ENCODE data around the gene FBN2.

FBN2 gene

DNA sequence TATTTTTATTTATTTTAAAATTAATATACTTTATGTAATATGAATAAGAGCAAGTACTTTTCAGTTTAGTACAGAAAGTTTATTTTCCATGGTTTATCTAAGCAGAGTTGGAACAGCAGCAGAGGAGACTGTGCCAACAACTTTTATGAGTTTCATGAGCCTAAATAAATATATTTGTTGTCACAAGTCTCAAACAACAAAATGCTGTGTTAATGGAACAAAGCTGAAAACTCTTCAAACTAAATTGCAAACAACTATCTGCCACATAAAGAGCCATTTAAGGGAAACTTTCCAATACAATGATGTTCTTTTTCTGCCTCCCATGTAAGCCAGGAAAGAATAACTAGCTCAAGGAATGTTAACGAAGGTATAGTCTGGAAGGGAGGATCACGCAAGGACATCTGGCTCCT lies 96.1 kb downstream of the FBN2 start:
- Mint-ChIP-seq H3K27ac (no peak overlapping the region), H3K27me3 (no peaks in the 10 kb centered on the region), H3K36me3 (no peaks in the 10 kb centered on the region), H3K4me1 (no peaks in the 10 kb centered on the region), H3K4me3 (no peak overlapping the region), H3K9me3 (peaks cover under 1% of the 10 kb centered on the region)
- DNase-seq = no peak
- CTCF ChIA-PET = no interaction called here

DNA sequence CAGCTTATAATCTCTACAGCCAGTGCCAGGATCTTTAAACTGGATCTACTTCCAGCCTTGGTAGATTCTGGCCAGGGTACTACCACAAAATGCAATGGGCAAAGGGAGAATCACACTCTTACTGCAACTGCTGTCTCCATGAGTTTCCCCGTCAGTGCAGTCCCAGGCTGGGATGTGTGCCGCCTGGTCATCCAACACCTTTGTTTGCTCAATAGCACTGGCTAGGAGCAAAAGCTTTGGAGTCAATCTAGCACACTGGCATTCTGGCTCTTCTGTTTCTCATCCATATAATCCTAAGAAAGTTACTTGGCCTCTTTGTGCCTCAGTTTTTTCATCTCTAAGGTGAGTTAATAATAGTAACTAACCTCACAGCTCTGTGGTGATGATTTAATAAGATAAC lies 96.9 kb downstream of the FBN2 start:
- Mint-ChIP-seq H3K27me3 (no peaks in the 10 kb centered on the region), H3K27ac (no peak overlapping the region)
- no peak for DNase-seq

DNA sequence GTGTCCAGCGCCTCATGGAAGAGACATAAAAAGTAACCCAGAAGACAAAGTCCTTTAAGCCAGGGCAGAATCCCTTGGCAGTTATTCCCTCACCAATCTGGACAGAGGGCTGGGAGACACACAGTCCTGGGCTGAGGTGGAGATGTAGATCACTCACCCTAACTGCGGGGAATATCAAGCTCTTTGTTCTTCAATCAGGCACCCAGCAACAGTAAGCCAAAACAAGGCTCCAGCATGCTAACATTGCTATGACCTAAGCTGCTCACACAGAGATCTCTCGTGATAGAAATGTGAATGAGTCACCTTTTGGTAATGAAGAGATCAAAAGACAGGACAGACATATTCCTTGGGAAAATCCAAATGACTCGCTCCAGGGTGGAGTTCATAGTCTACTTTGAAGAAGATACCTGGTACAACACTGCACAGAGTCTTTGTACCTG lies 101.3 kb downstream of the FBN2 start:
- H3K9me3 Mint-ChIP-seq = no peaks in the 10 kb centered on the region
- CTCF ChIA-PET = no interaction called here
- no peak overlapping the region for H3K4me3 Mint-ChIP-seq
- no peaks in the 10 kb centered on the region for H3K4me1 Mint-ChIP-seq
- no peaks in the 10 kb centered on the region for H3K27me3 Mint-ChIP-seq
- no peak overlapping the region for H3K27ac Mint-ChIP-seq
- H3K36me3 Mint-ChIP-seq = no peaks in the 10 kb centered on the region
- DNase-seq = no peak

More for the DNA sequence above, 96.9 kb downstream of the FBN2 start:
- Mint-ChIP-seq H3K36me3 (no peaks in the 10 kb centered on the region), H3K4me1 (no peaks in the 10 kb centered on the region), H3K4me3 (no peak overlapping the region), H3K9me3 (no peaks in the 10 kb centered on the region)
- CTCF ChIA-PET = no interaction called here

DNA sequence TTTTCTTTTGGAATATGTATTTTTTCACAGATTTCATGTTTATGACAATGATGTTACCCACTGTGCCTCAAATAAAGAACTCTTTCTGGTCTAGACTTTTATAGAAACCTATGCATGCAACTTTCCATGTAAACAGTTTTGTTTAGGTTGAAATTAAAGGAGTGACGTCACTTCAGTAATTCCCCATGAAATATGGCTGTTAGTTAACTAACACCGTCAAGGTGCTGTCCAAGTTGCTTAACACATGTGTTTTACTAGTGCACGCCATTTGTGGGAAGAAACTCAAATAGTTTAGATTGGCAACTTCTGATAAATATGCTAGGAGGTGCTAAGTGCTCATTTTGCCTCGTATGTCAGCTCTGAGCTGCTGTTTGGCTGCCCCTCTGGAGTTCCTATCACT lies 102.2 kb downstream of the FBN2 start:
- CTCF ChIA-PET = no interaction called here
- Mint-ChIP-seq H3K27me3 (no peaks in the 10 kb centered on the region), H3K27ac (no peak overlapping the region), H3K4me1 (no peaks in the 10 kb centered on the region), H3K4me3 (no peak overlapping the region), H3K36me3 (no peaks in the 10 kb centered on the region), H3K9me3 (no peaks in the 10 kb centered on the region)
- no peak for DNase-seq

DNA sequence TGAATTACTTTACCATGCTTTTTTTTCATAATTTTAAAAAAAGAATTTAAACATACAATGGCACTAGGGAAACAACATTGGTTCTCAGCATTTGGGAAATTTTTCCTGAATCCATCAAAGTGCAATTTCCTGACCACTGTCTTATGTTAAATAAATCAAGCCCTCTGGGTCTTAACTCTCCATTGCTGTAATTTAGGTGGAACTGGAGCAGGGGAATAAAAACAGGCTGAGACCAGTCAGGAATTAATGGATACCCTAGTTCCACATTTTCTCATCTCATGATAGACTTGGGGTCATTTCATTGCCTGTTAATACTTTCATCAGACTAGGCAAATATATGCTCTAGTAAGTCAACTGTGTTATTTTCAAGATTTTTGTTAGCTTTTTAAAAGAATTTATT lies 103.1 kb downstream of the FBN2 start:
- CTCF ChIA-PET = no interaction called here
- Mint-ChIP-seq H3K27me3 (no peaks in the 10 kb centered on the region), H3K9me3 (no peaks in the 10 kb centered on the region), H3K4me1 (no peaks in the 10 kb centered on the region), H3K36me3 (no peaks in the 10 kb centered on the region), H3K4me3 (no peak overlapping the region), H3K27ac (no peak overlapping the region)
- no peak for DNase-seq

DNA sequence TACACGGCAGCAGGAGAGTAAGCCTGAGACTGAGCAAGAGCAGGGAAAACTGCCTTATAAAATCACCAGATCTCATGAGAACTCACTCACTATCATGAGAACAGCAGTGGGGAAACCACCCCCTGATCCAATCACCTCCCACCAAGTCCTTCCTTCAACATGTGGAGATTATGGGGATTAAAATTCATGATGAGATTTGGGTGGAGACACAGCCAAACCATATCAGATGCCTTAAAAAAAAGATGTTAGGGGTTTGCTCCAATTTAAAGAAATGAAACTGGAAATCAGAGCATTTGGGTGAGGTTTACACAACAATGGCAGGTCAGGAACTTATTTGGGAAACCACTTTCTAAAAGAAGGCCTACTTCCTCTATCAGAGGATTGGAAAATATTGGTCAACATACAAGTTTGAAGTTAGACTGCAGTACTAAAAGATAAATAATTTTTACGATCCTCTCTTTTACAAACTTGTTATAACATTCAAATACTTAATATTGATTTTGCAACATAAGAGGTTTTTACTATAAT lies 105.1 kb downstream of the FBN2 start:
- Mint-ChIP-seq H3K4me3 (no peak overlapping the region), H3K36me3 (no peaks in the 10 kb centered on the region), H3K27me3 (no peaks in the 10 kb centered on the region), H3K9me3 (no peaks in the 10 kb centered on the region), H3K4me1 (no peaks in the 10 kb centered on the region), H3K27ac (no peak overlapping the region)
- no peak for DNase-seq
- CTCF ChIA-PET = no interaction called here

DNA sequence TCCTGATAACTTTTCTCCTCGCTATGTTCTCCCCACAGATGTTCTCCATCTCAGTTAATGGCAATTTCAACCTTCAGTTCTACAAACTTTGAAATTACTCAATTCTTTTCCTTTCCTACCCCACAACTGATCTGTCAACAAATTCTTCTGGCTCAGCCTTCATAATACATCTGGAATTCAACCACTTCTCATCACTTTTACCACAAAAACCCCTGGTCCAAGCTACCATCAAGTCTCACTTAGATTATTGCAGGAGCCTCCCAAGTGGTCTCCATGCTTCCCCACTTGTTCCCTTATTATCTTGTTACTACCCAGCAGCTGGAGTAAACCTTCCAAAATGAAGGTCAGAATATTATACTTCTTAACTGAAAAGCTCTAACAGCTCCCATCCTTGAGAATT lies 110.1 kb downstream of the FBN2 start:
- no peak for DNase-seq
- CTCF ChIA-PET = no interaction called here
- Mint-ChIP-seq H3K36me3 (no peaks in the 10 kb centered on the region), H3K27me3 (no peaks in the 10 kb centered on the region), H3K9me3 (no peaks in the 10 kb centered on the region), H3K4me1 (no peaks in the 10 kb centered on the region), H3K4me3 (no peak overlapping the region), H3K27ac (no peak overlapping the region)

DNA sequence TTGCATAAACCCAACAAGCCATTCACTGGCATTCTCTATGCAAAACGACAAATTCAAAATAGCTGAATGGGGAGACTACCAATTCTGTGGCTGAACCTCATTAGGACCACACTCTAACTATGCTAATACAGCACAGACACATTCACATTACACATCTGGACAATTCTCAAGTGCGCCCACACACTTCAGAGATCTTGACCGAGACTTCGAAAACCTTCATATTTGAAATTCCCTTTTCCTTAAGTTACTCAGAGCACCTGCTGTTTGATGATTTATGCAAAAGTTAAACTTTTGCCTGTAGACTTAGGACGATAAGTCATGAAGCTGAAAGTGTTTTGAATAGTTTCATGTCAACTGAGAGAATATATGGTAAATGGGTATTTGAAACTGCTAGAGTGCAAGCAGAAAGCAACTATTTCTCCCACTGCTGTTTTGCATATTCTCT lies 111.9 kb downstream of the FBN2 start:
- Mint-ChIP-seq H3K4me1 (no peaks in the 10 kb centered on the region), H3K36me3 (no peaks in the 10 kb centered on the region), H3K27me3 (no peaks in the 10 kb centered on the region), H3K27ac (no peak overlapping the region), H3K4me3 (no peak overlapping the region), H3K9me3 (no peaks in the 10 kb centered on the region)
- CTCF ChIA-PET = no interaction called here
- no peak for DNase-seq

DNA sequence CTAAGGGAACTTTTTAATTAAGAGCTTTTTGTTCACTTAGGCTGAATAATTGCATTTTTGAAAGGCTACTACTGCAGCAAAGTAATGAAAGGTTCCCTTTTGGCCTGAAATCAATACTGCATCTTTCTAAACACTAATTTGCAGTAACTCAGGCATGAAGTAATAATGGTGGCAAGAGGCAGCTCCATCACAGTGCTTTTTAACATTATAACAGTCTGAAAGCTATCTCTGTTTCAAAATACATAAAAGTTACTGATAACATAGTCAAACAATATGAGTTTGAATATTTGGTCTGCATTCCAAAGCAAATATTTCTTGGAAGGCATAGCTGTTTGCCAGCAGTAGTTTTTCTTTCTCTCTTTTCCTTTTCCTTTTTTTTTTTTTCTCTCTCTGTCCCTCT lies 113.4 kb downstream of the FBN2 start:
- H3K9me3 Mint-ChIP-seq = no peaks in the 10 kb centered on the region
- no peaks in the 10 kb centered on the region for H3K36me3 Mint-ChIP-seq
- H3K27ac Mint-ChIP-seq = no peak overlapping the region
- no peak for DNase-seq
- CTCF ChIA-PET = interaction anchor here (0.6 kb wide), 1 partner anchor 1081 kb away, joined by 3 read pairs; no protein-coding TSS in a partner anchor
- no peaks in the 10 kb centered on the region for H3K27me3 Mint-ChIP-seq
- no peak overlapping the region for H3K4me3 Mint-ChIP-seq
- H3K4me1 Mint-ChIP-seq = no peaks in the 10 kb centered on the region

DNA sequence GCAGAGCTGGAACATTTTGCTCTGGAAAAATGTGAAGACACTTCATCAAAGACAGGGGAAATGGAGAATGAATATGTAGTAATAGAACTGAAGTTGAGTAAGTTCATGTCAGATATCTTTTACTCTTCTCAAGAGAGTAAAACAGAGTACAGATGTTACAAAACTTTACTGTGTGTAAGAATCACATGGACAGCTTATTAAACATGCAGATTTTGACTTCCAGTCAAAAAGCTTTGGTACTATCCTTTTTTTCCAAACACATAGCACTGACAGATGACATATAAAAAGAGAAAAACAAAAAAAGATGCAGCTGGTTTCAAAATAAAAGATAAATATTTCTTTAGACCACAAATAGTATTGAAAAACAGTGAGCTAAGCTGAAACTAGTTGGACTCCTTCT lies 115.4 kb downstream of the FBN2 start:
- Mint-ChIP-seq H3K27ac (no peak overlapping the region), H3K36me3 (no peaks in the 10 kb centered on the region), H3K4me3 (no peak overlapping the region), H3K4me1 (no peaks in the 10 kb centered on the region), H3K9me3 (no peaks in the 10 kb centered on the region), H3K27me3 (no peaks in the 10 kb centered on the region)
- no peak for DNase-seq
- CTCF ChIA-PET = no interaction called here

DNA sequence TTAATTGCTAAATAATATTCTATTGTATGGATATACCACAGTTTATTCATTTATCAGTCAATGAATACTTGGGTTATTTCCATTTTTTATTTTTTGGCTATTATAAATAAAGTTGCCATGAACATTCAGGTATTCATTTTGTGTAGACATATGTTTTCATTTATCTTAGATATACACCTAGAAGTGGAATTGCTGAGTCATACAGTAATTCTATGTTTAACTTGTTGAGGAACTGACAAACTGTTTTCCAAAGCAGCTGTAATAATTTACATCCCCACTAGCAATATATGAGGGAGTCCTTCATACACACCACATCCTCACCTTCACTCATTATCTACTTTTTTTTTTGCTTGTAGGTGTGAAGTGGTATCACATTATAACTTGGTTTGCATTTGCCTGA lies 123.6 kb downstream of the FBN2 start:
- Mint-ChIP-seq H3K27ac (no peak overlapping the region), H3K4me1 (no peaks in the 10 kb centered on the region), H3K9me3 (peaks cover 5% of the 10 kb centered on the region), H3K27me3 (no peaks in the 10 kb centered on the region), H3K36me3 (no peaks in the 10 kb centered on the region), H3K4me3 (no peak overlapping the region)
- DNase-seq = no peak
- CTCF ChIA-PET = no interaction called here

DNA sequence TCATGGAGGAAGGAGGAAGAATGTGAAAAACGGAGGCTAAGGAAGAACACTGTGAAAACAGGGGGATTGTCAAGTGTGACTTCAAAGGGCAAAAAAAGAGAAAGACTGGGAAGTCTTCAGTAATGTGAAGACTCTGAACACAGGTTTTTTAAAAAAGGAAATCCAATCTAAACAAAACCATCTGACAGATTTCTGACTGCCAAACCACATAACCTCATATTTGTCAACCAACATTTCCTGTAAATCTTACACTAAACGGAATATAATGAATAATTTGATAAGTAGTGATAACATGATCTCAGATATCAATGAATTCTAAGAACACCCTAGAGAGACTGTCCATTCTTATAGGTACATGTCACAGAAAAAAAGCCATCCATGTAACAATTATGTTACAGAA lies 124.7 kb downstream of the FBN2 start:
- H3K4me3 Mint-ChIP-seq = no peak overlapping the region
- H3K27me3 Mint-ChIP-seq = no peaks in the 10 kb centered on the region
- peaks cover 5% of the 10 kb centered on the region for H3K9me3 Mint-ChIP-seq
- H3K36me3 Mint-ChIP-seq = no peaks in the 10 kb centered on the region
- DNase-seq = no peak
- CTCF ChIA-PET = no interaction called here
- H3K27ac Mint-ChIP-seq = no peak overlapping the region
- no peaks in the 10 kb centered on the region for H3K4me1 Mint-ChIP-seq

DNA sequence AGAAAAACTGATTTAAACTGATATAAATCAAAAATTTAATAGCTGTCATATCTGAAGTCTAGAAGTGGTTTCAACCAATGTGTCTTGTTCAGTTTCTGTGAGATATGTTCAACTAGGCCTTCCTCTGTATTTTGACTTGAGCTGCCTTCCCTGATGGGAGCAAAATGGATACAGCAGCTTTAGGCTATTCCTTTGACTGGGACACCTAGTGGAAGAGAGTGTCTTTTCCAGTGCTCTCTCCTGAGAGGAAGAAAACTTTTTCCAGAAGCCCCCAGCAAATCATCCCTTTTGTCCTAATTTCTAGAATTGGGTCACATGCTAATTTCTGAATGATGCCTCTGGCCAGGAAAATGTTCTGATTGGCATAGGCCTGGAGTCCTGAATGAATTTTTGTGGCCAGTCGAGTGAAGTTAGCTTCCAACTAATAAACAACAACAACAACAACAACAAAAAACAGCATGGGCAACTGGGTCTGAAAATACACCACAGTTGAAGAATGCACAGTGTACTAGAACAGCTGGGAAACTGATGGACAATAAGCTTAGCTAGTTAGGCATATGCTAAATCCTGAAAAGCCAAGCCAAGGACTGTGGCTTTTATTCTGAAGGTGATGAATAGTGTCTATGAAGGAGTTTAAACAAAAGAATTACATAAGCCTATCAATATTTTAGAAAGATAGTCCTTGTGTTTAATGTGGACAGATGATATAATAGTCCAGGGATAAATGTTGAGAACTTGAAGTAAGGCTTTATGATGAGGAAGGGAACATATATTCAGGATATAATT lies 125.7 kb downstream of the FBN2 start:
- CTCF ChIA-PET = no interaction called here
- no peaks in the 10 kb centered on the region for H3K27me3 Mint-ChIP-seq
- no peaks in the 10 kb centered on the region for H3K36me3 Mint-ChIP-seq
- peaks cover 5% of the 10 kb centered on the region for H3K9me3 Mint-ChIP-seq
- no peak overlapping the region for H3K27ac Mint-ChIP-seq
- no peaks in the 10 kb centered on the region for H3K4me1 Mint-ChIP-seq
- no peak overlapping the region for H3K4me3 Mint-ChIP-seq
- DNase-seq = no peak

DNA sequence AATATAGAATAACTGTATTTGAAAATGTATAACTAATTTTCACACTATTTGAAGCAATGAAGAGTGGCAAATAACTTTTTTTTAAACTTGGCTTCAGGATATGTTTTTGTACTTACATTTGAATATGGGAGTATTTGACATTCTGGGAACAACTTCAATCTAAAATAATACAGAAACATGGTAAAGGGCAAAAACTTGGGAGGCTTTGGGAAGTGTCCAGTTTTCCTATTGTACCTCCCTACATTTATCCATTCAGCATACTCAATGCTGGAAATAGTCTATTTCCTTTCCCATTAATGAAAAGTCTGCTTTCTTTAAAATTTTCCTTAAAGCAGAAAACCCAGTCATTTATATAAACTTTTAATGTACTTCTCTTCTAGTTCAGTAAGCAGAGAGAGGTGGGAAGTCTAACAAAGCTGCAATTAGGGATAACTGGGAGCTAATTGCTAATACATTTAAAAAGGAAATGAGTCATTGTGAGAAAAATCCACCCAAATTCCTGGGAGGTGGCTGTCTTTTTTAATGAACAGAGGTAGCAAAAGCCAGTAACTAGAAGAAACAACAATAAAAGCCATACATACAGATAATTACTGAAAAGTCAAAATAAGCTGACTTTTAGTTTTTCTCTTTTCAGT lies 128.8 kb downstream of the FBN2 start:
- Mint-ChIP-seq H3K9me3 (peaks cover 2% of the 10 kb centered on the region), H3K36me3 (no peaks in the 10 kb centered on the region), H3K27me3 (no peaks in the 10 kb centered on the region), H3K4me3 (no peak overlapping the region), H3K4me1 (no peaks in the 10 kb centered on the region), H3K27ac (no peak overlapping the region)
- CTCF ChIA-PET = no interaction called here
- no peak for DNase-seq

DNA sequence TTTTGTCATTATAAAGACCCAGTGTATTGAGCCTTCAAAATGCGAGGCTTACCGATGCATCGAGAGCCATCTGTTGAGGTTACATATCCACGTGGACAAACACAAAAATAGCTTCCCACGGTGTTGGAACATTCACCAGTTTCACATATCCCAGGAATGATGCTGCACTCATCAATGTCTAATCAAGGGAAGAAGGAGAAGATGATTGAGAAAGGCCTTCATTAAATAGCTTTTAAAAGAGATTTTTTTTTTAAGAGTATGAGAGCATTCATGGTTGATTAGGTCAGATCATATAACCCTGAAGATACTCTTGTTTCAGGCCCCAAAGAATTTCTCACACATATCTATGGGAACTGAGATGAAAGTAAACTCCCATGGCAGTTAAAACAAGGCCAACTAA lies 129.4 kb downstream of the FBN2 start:
- H3K9me3 Mint-ChIP-seq = peaks cover 2% of the 10 kb centered on the region
- no peaks in the 10 kb centered on the region for H3K4me1 Mint-ChIP-seq
- no peak overlapping the region for H3K4me3 Mint-ChIP-seq
- no peaks in the 10 kb centered on the region for H3K27me3 Mint-ChIP-seq
- H3K36me3 Mint-ChIP-seq = no peaks in the 10 kb centered on the region
- H3K27ac Mint-ChIP-seq = no peak overlapping the region
- CTCF ChIA-PET = no interaction called here
- DNase-seq = no peak
